GM12878 (cell line): ENCODE results near the gene TCF12. TPM values are rescaled to one million over a fixed set of nuclear protein-coding genes. Genes with fewer than 3 reads are reported as not detected.

Experiments
- ATAC-seq: fragments of 200-7000 bp; cut with Tn5 transposase; 3 replicates; pipeline ENCODE4 v1.9.1; 2020; ENCODE audit warnings: mild to moderate bottlenecking, moderate library complexity
- BruUV-seq: library from RNA; stranded (reverse); fragments of 400-500 nt; replicated peaks from 2 replicates; lab custom pipeline; 2021; lab: Mats Ljungman, UMichigan
- CTCF ChIA-PET: fragments of 300-600 bp; sonication (Branson Sonifier 250); formaldehyde crosslinking; extraction: SDS; loops from one replicate; lab custom pipeline; 2021; ENCODE audit warnings: inconsistent platforms; lab: Yijun Ruan, JAX
- POLR2A ChIA-PET: fragments of 350-600 bp; formaldehyde crosslinking; extraction: SDS; loops from one replicate; lab custom pipeline; 2021; ENCODE audit warnings: inconsistent platforms; lab: Charles Lee
- RAD21 ChIA-PET: fragments of 300-600 bp; sonication (Branson Sonifier 250); formaldehyde crosslinking; loops from one replicate; lab custom pipeline; 2023; ENCODE audit warnings: antibody characterized with exemption; ENCODE audit not compliant: unreplicated experiment; lab: Charles Lee
- SMC1A ChIA-PET: fragments of 300-600 bp; sonication (Branson Sonifier 250); formaldehyde crosslinking; loops from one replicate; lab custom pipeline; 2023; ENCODE audit not compliant: unreplicated experiment, uncharacterized antibody; lab: Charles Lee
- DNase-seq: peaks from one replicate; pipeline ENCODE4 v3.0.0-alpha.2; 2011; ENCODE audit warnings: low read depth, low spot score
- FAIRE-seq: peaks from 3 replicates; lab custom pipeline; 2011; peaks lifted over from hg19 to GRCh38; lab: Jason Lieb, UNC
- H2AFZ ChIP-seq: 2 replicates; pipeline ENCODE4 v1.6.0; 2011; ENCODE audit warnings: low read depth, low read length, control low read depth; ENCODE audit not compliant: control insufficient read depth
- H3K27ac ChIP-seq: 2 replicates; pipeline ENCODE4 v1.5.1; 2011; ENCODE audit warnings: control low read depth; ENCODE audit not compliant: control insufficient read depth, insufficient read depth
- H3K27me3 ChIP-seq, 2 experiments: replicated peaks in 1 of 2; 2 replicates each; pipeline versions ENCODE4 v1.6.0 to v1.6.1; 2011; ENCODE audit warnings: low read length in 1 of 2; ENCODE audit not compliant: control insufficient read depth in 2 of 2, insufficient read depth in 2 of 2
- H3K36me3 ChIP-seq, 2 experiments: 2 replicates each; pipeline ENCODE4 v1.5.1; 2011; ENCODE audit warnings: low read length in 1 of 2; ENCODE audit not compliant: control insufficient read depth in 2 of 2, insufficient read depth in 2 of 2
- H3K4me1 ChIP-seq: 2 replicates; pipeline ENCODE4 v1.6.1; 2011; ENCODE audit warnings: mild to moderate bottlenecking, low read length, moderate library complexity, mixed read lengths; ENCODE audit not compliant: control insufficient read depth, insufficient read depth
- H3K4me2 ChIP-seq: 2 replicates; pipeline ENCODE4 v1.6.0; 2011; ENCODE audit warnings: control low read depth; ENCODE audit not compliant: control insufficient read depth, insufficient read depth
- H3K4me3 ChIP-seq: fragments of 200-600 bp; sonication (generic); 2 replicates; pipeline ENCODE4 v1.5.1; 2016
- H3K79me2 ChIP-seq: 2 replicates; pipeline ENCODE4 v1.6.0; 2011; ENCODE audit warnings: low read length; ENCODE audit not compliant: control insufficient read depth, insufficient read depth
- H3K9ac ChIP-seq: 2 replicates; pipeline ENCODE4 v1.8.0; 2011; ENCODE audit warnings: low read length, control low read depth, mixed read lengths; ENCODE audit not compliant: control insufficient read depth, insufficient read depth
- H3K9me3 ChIP-seq: replicated peaks from 3 replicates; pipeline ENCODE4 v1.5.1; 2011; ENCODE audit warnings: mild to moderate bottlenecking, low read length; ENCODE audit not compliant: control insufficient read depth, insufficient read depth
- H4K20me1 ChIP-seq: 2 replicates; pipeline ENCODE4 v1.6.0; 2011; ENCODE audit not compliant: control insufficient read depth, insufficient read depth
- CHD1 ChIP-seq: IDR thresholded peaks from 2 replicates; pipeline ENCODE4 v1.6.1; 2012; ENCODE audit warnings: low read depth, low read length, improper control_type of control experiment
- EP300 ChIP-seq, 2 experiments: fragments of 150-350 bp in 1 of 2; IDR thresholded peaks; 2 replicates each; pipeline ENCODE4 v1.6.1; 2011 to 2012; ENCODE audit warnings: low read depth in 2 of 2, low read length in 2 of 2, borderline replicate concordance in 1 of 2, improper control_type of control experiment in 1 of 2, inconsistent platforms in 1 of 2; ENCODE audit not compliant: control insufficient read depth in 1 of 2
- NR2C2 ChIP-seq: IDR thresholded peaks from 2 replicates; pipeline ENCODE4 v1.6.1; 2011; ENCODE audit warnings: borderline replicate concordance, low read depth; ENCODE audit not compliant: control insufficient read depth, insufficient read length
- RAD21 ChIP-seq: IDR thresholded peaks from 2 replicates; pipeline ENCODE4 v1.6.1; 2011; ENCODE audit warnings: mild to moderate bottlenecking, low read depth, low read length, moderate library complexity; ENCODE audit not compliant: insufficient read depth
- RELA ChIP-seq: fragments of 450-650 bp; IDR thresholded peaks from 2 replicates; pipeline ENCODE4 v1.8.0; 2014; ENCODE audit warnings: borderline replicate concordance; ENCODE audit not compliant: partially characterized antibody
- RUNX3 ChIP-seq: IDR thresholded peaks from 2 replicates; pipeline ENCODE4 v1.6.1; 2012; ENCODE audit warnings: low read length, inconsistent platforms
- ZNF384 ChIP-seq: IDR thresholded peaks from 2 replicates; pipeline ENCODE4 v1.6.1; 2012; ENCODE audit warnings: low read depth, mild to moderate bottlenecking, low read length, improper control_type of control experiment, borderline replicate concordance
- WGBS: methylation state at CpG from one replicate; pipeline ENCODE4 v1.1.6; 2016; ENCODE audit warnings: low lambda C conversion rate; ENCODE audit not compliant: insufficient replicate concordance, insufficient coverage; ENCODE audit errors: missing lambda C conversion rate; 5-methylcytosine and 5-hydroxymethylcytosine counted together
- in situ Hi-C: fragments of 300-500 bp; cut with MboI; formaldehyde crosslinking; loops from 9 replicates; pipeline ENCODE4 v1.14.3; 2018; ENCODE audit warnings: mixed read lengths
- intact Hi-C: fragments of 100-400 bp; cut with micrococcal nuclease; formaldehyde crosslinking; loops from one replicate; pipeline ENCODE4 v1.14.2; 2022; ENCODE audit not compliant: unreplicated experiment
- polyA plus RNA-seq, 11 experiments: library from polyadenylated mRNA; depleted of rRNA in 4 of 11; unstranded in 6 of 11; stranded (reverse) in 5 of 11; fragments of >200 nt; fragmentation: Nextera tagmentation in 4 of 11; fragmentation: Illumina TruSeq in 1 of 11; extraction: Ambion mirVana in 4 of 11; extraction: Trizol in 1 of 11; gene quantifications; 1 replicate in 1 of 11; 2 replicates in 10 of 11; pipeline versions ENCODE4 v1.2.1 to v1.2.3, GENCODE V29; 2011 to 2016; ENCODE audit warnings: inconsistent platforms in 2 of 11, missing spikeins in 2 of 11, low read depth in 1 of 11
- total RNA-seq, 4 experiments: library from RNA; depleted of rRNA in 3 of 4; stranded (reverse); fragments of >200 nt in 3 of 4; fragmentation: Illumina TruSeq in 1 of 4; extraction: Trizol in 1 of 4; gene quantifications; 2 replicates each; pipeline versions ENCODE4 v1.2.1 to v1.2.3, GENCODE V29; 2013 to 2021
- TF ChIP-seq, protein P1 (sequence below): fragments of 150-350 bp; IDR thresholded peaks from 2 replicates; pipeline ENCODE4 v1.6.1; 2016; ENCODE audit warnings: low read depth, low read length
- TF ChIP-seq, protein P2 (sequence below): fragments of 450-650 bp; IDR thresholded peaks from 2 replicates; pipeline ENCODE4 v1.6.1; 2017; ENCODE audit warnings: borderline replicate concordance

TCF12 gene
- total and polyA plus RNA-seq, 10 of the 15 experiments (the other 5 are each of a cell fraction or from before 2014, with no cell fraction given): 8.2 to 70.9 (median 49.5) TPM

DNA sequence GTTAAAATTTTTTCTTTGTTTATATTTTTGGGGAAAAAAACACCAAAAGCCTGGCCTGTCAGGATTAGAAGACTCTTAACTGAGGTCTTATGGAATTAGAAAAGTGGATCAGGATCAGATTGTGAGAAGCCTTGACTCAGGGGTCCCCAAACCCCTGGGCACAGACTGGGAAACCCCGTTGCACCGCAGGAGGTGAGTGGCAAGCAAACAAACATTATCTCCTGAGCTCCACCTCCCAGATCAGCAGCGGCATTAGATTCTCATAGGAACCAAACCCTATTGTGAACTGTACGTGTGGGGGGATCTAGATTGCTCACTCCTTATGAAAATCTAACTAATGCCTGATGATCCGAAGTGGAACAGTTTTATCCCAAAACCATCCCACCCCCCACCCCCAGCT, 117.2 kb downstream of the TCF12 start (continued):
- TF ChIP-seq, protein P1, sequence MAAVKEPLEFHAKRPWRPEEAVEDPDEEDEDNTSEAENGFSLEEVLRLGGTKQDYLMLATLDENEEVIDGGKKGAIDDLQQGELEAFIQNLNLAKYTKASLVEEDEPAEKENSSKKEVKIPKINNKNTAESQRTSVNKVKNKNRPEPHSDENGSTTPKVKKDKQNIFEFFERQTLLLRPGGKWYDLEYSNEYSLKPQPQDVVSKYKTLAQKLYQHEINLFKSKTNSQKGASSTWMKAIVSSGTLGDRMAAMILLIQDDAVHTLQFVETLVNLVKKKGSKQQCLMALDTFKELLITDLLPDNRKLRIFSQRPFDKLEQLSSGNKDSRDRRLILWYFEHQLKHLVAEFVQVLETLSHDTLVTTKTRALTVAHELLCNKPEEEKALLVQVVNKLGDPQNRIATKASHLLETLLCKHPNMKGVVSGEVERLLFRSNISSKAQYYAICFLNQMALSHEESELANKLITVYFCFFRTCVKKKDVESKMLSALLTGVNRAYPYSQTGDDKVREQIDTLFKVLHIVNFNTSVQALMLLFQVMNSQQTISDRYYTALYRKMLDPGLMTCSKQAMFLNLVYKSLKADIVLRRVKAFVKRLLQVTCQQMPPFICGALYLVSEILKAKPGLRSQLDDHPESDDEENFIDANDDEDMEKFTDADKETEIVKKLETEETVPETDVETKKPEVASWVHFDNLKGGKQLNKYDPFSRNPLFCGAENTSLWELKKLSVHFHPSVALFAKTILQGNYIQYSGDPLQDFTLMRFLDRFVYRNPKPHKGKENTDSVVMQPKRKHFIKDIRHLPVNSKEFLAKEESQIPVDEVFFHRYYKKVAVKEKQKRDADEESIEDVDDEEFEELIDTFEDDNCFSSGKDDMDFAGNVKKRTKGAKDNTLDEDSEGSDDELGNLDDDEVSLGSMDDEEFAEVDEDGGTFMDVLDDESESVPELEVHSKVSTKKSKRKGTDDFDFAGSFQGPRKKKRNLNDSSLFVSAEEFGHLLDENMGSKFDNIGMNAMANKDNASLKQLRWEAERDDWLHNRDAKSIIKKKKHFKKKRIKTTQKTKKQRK: no peak
- TF ChIP-seq RAD21 (no peak), CHD1 (no peak), RELA (no peak), NR2C2 (no peak), EP300 (IDR thresholded peaks at IDR 0.05; ENCODE audit: borderline replicate concordance in 1 of 2, control insufficient read depth in 1 of 2, low read depth in 2 of 2, low read length in 2 of 2) (no peak), ZNF384 (no peak)
- TF ChIP-seq, all 136 proteins: peak for 0

DNA sequence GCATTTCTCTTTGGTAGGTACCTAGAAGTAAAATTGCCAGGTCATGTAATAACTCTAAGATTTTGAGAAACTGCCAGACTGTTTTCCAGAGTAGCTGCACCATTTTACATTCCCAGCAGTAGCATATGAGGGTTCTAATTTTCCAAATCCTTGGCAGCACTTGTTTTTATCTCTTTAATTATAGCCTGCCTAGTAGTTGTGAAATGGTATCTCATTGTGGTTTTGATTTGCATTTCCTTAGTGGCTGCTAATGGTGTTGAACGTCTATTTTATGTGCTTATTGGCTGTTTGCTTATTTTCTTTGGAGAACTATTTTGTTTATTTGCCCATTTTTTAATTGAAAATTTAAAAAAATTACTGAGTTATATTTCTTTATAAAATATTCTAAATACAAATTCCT, 117.9 kb downstream of the TCF12 start:
- 0% methylated on average over 1 of the region's 1 CpG for WGBS
- H3K9me3 ChIP-seq: peaks cover 1% of the 10 kb centered on the region; the same call in 1 of the 3 replicates
- H2AFZ ChIP-seq: no peak overlapping the region

More for the DNA sequence above, 117.9 kb downstream of the TCF12 start:
- BruUV-seq: no TSS peak
- Histone ChIP-seq H3K27ac (no peak overlapping the region), H3K9ac (no peak overlapping the region), H3K4me2 (no peak overlapping the region), H3K27me3 (no peaks in the 10 kb centered on the region), H4K20me1 (no peaks in the 10 kb centered on the region), H3K79me2 (peaks cover 15% of the 10 kb centered on the region), H3K4me3 (no peak overlapping the region), H3K36me3 (no peaks in the 10 kb centered on the region), H3K4me1 (peaks cover 12% of the 10 kb centered on the region)
- ChIA-PET SMC1A (no interaction called here), RAD21 (no interaction called here), CTCF (interaction anchor here (1.1 to 1.2 kb wide), 2 partner anchors 14 to 16 kb away, joined by 3 to 4 read pairs; no protein-coding TSS in a partner anchor), POLR2A (no interaction called here)
- FAIRE-seq (no peak), DNase-seq (no peak), ATAC-seq (0 out of 3 replicates have a peak, but pooled peaks have one; percentile 31)
- TF ChIP-seq RUNX3: peak; percentile 19; the same call in 1 of the 2 replicates
- TF ChIP-seq, protein P2, sequence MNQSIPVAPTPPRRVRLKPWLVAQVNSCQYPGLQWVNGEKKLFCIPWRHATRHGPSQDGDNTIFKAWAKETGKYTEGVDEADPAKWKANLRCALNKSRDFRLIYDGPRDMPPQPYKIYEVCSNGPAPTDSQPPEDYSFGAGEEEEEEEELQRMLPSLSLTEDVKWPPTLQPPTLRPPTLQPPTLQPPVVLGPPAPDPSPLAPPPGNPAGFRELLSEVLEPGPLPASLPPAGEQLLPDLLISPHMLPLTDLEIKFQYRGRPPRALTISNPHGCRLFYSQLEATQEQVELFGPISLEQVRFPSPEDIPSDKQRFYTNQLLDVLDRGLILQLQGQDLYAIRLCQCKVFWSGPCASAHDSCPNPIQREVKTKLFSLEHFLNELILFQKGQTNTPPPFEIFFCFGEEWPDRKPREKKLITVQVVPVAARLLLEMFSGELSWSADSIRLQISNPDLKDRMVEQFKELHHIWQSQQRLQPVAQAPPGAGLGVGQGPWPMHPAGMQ: no peak
- intact Hi-C loops: no loop called here
- in situ Hi-C loops: no loop called here
